HEK293 (cell line): ENCODE data around the gene UGCG.

ENCODE experiments used
- SCRT2 ChIP-seq: fragments of 450-650 bp; formaldehyde crosslinking; IDR thresholded peaks from 2 replicates; pipeline ENCODE4 v1.5.1; 2016; ENCODE audit warnings: missing biosample characterization, missing genetic modification characterization
- SETDB1 ChIP-seq: IDR thresholded peaks from one replicate; pipeline ENCODE4 v1.6.1; 2017; ENCODE audit warnings: mild to moderate bottlenecking, low read length, moderate library complexity, mixed read lengths; ENCODE audit not compliant: insufficient read length
- TCF7L2 ChIP-seq: IDR thresholded peaks from 2 replicates; pipeline ENCODE4 v1.6.1; 2011; ENCODE audit warnings: low read depth, mild to moderate bottlenecking, inconsistent platforms, low read length, moderate library complexity, borderline replicate concordance
- YY1 ChIP-seq: fragments of 450-650 bp; formaldehyde crosslinking; IDR thresholded peaks from 2 replicates; pipeline ENCODE4 v1.5.1; 2018; ENCODE audit warnings: missing biosample characterization, missing genetic modification characterization
- ZNF174 ChIP-seq: fragments of 450-650 bp; formaldehyde crosslinking; IDR thresholded peaks from 2 replicates; pipeline ENCODE4 v1.5.0; 2017; ENCODE audit warnings: missing biosample characterization, mild to moderate bottlenecking, missing genetic modification characterization
- ZNF239 ChIP-seq: fragments of 450-650 bp; formaldehyde crosslinking; IDR thresholded peaks from 2 replicates; pipeline ENCODE4 v1.5.1; 2016; ENCODE audit warnings: missing biosample characterization, missing genetic modification characterization
- ZNF416 ChIP-seq: fragments of 450-650 bp; formaldehyde crosslinking; IDR thresholded peaks from 2 replicates; pipeline ENCODE4 v1.5.1; 2016; ENCODE audit warnings: missing biosample characterization, missing genetic modification characterization
- ZNF561 ChIP-seq: fragments of 450-650 bp; IDR thresholded peaks from 2 replicates; pipeline ENCODE4 v1.5.1; 2018; ENCODE audit warnings: missing biosample characterization, missing genetic modification characterization, borderline replicate concordance
- ZNF600 ChIP-seq: fragments of 450-650 bp; formaldehyde crosslinking; IDR thresholded peaks from 2 replicates; pipeline ENCODE4 v1.5.1; 2016; ENCODE audit warnings: missing biosample characterization, missing genetic modification characterization
- ZNF621 ChIP-seq: fragments of 450-650 bp; formaldehyde crosslinking; IDR thresholded peaks from 2 replicates; pipeline ENCODE4 v1.5.1; 2017; ENCODE audit warnings: missing biosample characterization, missing genetic modification characterization
- TF ChIP-seq, protein P1 (sequence below): fragments of 450-650 bp; formaldehyde crosslinking; optimal IDR thresholded peaks from 2 replicates; pipeline ENCODE3; 2016; ENCODE audit warnings: missing biosample characterization, mild to moderate bottlenecking, missing genetic modification characterization
- TF ChIP-seq, protein P2 (sequence below): fragments of 450-650 bp; formaldehyde crosslinking; IDR thresholded peaks from 2 replicates; pipeline ENCODE4 v1.5.1; 2016; ENCODE audit warnings: missing biosample characterization, missing genetic modification characterization
- TF ChIP-seq, protein P3 (sequence below): fragments of 450-650 bp; formaldehyde crosslinking; IDR thresholded peaks from 2 replicates; pipeline ENCODE4 v1.5.1; 2016; ENCODE audit warnings: missing biosample characterization, missing genetic modification characterization
- TF ChIP-seq, protein P4 (sequence below): fragments of 450-650 bp; formaldehyde crosslinking; IDR thresholded peaks from 2 replicates; pipeline ENCODE4 v1.5.1; 2016; ENCODE audit warnings: missing biosample characterization, missing genetic modification characterization

DNA sequence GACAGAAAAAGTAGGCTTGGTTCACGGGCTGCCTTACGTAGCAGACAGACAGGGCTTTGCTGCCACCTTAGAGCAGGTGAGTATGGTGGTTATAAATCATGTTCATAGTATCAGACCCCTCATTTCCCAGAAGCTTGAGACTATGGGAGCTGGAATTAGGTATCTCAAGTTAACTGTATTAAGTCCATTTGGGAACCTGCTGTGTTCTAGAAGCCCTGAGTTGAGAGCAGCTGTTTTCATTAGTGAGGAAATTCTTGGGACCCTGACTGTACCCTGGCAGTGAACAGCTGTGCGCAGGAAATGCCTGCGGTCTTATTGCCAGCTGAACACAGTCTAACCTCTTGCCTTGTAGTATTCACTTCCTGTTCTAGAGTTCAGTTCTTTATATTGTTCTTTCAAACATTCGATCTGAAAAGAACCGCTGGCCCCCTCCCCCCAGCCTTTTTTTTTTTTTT, 29.8 kb downstream of the UGCG start:
- TF ChIP-seq, protein P1, sequence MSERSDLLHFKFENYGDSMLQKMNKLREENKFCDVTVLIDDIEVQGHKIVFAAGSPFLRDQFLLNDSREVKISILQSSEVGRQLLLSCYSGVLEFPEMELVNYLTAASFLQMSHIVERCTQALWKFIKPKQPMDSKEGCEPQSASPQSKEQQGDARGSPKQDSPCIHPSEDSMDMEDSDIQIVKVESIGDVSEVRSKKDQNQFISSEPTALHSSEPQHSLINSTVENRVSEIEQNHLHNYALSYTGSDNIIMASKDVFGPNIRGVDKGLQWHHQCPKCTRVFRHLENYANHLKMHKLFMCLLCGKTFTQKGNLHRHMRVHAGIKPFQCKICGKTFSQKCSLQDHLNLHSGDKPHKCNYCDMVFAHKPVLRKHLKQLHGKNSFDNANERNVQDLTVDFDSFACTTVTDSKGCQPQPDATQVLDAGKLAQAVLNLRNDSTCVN, result no peak
- TF ChIP-seq, protein P2, sequence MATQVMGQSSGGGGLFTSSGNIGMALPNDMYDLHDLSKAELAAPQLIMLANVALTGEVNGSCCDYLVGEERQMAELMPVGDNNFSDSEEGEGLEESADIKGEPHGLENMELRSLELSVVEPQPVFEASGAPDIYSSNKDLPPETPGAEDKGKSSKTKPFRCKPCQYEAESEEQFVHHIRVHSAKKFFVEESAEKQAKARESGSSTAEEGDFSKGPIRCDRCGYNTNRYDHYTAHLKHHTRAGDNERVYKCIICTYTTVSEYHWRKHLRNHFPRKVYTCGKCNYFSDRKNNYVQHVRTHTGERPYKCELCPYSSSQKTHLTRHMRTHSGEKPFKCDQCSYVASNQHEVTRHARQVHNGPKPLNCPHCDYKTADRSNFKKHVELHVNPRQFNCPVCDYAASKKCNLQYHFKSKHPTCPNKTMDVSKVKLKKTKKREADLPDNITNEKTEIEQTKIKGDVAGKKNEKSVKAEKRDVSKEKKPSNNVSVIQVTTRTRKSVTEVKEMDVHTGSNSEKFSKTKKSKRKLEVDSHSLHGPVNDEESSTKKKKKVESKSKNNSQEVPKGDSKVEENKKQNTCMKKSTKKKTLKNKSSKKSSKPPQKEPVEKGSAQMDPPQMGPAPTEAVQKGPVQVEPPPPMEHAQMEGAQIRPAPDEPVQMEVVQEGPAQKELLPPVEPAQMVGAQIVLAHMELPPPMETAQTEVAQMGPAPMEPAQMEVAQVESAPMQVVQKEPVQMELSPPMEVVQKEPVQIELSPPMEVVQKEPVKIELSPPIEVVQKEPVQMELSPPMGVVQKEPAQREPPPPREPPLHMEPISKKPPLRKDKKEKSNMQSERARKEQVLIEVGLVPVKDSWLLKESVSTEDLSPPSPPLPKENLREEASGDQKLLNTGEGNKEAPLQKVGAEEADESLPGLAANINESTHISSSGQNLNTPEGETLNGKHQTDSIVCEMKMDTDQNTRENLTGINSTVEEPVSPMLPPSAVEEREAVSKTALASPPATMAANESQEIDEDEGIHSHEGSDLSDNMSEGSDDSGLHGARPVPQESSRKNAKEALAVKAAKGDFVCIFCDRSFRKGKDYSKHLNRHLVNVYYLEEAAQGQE (tag by site-specific recombination), result no peak
- TF ChIP-seq SCRT2 (no peak), ZNF600 (no peak), ZNF621 (tag by site-specific recombination) (no peak), YY1 (no peak), SETDB1 (no peak), ZNF561 (tag by site-specific recombination) (no peak), TCF7L2 (no peak), ZNF416 (no peak), ZNF174 (tag by site-specific recombination) (no peak), ZNF239 (tag by site-specific recombination) (no peak)
- TF ChIP-seq, protein P3, sequence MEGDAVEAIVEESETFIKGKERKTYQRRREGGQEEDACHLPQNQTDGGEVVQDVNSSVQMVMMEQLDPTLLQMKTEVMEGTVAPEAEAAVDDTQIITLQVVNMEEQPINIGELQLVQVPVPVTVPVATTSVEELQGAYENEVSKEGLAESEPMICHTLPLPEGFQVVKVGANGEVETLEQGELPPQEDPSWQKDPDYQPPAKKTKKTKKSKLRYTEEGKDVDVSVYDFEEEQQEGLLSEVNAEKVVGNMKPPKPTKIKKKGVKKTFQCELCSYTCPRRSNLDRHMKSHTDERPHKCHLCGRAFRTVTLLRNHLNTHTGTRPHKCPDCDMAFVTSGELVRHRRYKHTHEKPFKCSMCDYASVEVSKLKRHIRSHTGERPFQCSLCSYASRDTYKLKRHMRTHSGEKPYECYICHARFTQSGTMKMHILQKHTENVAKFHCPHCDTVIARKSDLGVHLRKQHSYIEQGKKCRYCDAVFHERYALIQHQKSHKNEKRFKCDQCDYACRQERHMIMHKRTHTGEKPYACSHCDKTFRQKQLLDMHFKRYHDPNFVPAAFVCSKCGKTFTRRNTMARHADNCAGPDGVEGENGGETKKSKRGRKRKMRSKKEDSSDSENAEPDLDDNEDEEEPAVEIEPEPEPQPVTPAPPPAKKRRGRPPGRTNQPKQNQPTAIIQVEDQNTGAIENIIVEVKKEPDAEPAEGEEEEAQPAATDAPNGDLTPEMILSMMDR, result no peak
- TF ChIP-seq, protein P4, sequence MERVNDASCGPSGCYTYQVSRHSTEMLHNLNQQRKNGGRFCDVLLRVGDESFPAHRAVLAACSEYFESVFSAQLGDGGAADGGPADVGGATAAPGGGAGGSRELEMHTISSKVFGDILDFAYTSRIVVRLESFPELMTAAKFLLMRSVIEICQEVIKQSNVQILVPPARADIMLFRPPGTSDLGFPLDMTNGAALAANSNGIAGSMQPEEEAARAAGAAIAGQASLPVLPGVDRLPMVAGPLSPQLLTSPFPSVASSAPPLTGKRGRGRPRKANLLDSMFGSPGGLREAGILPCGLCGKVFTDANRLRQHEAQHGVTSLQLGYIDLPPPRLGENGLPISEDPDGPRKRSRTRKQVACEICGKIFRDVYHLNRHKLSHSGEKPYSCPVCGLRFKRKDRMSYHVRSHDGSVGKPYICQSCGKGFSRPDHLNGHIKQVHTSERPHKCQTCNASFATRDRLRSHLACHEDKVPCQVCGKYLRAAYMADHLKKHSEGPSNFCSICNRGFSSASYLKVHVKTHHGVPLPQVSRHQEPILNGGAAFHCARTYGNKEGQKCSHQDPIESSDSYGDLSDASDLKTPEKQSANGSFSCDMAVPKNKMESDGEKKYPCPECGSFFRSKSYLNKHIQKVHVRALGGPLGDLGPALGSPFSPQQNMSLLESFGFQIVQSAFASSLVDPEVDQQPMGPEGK (tag by site-specific recombination), result no peak
